Testis (tissue), 2 donors: ENCODE results near the gene JUNB.

Experiments used
- POLR2A ChIP-seq: fragments of 450-650 bp; IDR thresholded peaks from one replicate; pipeline ENCODE4 v1.6.1; 2017; ENCODE audit warnings: antibody characterized with exemption, mild to moderate bottlenecking, moderate library complexity
- TF ChIP-seq, protein P1 (sequence below), 3 experiments: fragments of 450-650 bp in 2 of 3; fragments of 200-600 bp in 1 of 3; sonication (generic) in 1 of 3; IDR thresholded peaks; one replicate each; pipeline ENCODE4 v1.5.1; 2016 to 2019; ENCODE audit warnings: antibody characterized with exemption in 3 of 3, mild to moderate bottlenecking in 2 of 3, moderate library complexity in 1 of 3

DNA sequence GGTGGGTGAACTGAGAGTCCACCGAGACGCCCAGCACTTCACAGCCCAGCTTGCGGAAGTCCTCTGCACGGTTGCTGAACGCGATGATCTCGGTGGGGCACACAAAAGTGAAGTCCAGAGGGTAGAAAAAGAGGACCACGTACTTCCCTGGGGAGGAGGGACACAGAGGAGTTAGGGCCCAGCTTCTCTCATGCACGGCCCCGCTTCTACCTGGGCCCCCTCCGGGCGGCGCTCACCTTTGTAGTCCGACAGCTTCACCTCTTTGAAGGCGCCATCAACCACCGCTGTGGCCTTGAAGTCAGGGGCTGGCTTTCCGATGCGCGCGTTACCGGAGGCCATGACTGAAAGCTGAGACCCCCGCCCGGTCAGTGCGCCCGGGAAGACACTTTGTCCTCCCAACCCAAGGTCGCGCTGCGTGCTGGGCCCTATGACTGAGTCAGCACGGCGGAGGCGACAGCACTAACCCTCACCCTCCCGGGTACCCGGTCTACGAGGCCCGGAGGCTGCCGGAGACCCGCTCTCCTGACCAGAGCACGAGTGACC lies 9.7 kb downstream of the JUNB start:
- TF ChIP-seq, protein P1, sequence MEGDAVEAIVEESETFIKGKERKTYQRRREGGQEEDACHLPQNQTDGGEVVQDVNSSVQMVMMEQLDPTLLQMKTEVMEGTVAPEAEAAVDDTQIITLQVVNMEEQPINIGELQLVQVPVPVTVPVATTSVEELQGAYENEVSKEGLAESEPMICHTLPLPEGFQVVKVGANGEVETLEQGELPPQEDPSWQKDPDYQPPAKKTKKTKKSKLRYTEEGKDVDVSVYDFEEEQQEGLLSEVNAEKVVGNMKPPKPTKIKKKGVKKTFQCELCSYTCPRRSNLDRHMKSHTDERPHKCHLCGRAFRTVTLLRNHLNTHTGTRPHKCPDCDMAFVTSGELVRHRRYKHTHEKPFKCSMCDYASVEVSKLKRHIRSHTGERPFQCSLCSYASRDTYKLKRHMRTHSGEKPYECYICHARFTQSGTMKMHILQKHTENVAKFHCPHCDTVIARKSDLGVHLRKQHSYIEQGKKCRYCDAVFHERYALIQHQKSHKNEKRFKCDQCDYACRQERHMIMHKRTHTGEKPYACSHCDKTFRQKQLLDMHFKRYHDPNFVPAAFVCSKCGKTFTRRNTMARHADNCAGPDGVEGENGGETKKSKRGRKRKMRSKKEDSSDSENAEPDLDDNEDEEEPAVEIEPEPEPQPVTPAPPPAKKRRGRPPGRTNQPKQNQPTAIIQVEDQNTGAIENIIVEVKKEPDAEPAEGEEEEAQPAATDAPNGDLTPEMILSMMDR (IDR thresholded peaks at IDR 0.05): no peak
- no peak for TF ChIP-seq POLR2A
